Measurements from ENCODE around the gene CCNYL1. TPM values are rescaled to one million over a fixed set of nuclear protein-coding genes. Genes with fewer than 3 reads are reported as not detected.
"Not testable (repeated sequence)": the region's sequence is repeated elsewhere in the genome, so short reads cannot be mapped to it uniquely, and the experiment has no call there.

CCNYL1 gene
- total and polyA plus RNA-seq, 9 donors = 5.6 to 17.1 (median 10.6) TPM

DNA sequence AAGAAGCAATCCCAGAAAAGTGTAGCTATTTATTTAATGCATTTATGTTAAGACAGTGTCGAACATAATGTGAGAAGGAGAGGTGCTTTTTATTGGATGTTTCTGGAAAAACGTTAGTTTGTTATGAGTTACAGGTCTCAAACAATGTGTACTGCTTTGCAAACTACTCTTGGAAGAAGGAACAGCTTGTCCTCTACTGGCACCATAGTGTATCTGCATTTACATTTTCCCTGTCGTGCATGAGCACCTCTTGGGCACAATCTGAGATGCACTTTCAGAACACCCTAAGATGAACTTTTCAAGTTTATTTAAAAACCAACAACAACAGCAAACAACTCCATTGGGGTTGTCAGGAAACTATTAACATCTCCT, 22.8 kb downstream of the CCNYL1 start:
- Histone ChIP-seq H3K36me3 (ENCODE audit: control insufficient read depth, insufficient read depth, low read length) (peaks cover 3% of the 10 kb centered on the region), H3K27ac (ENCODE audit: low read length) (no peak overlapping the region), H3K27me3 (ENCODE audit: control insufficient read depth, insufficient read depth, low read length) (no peaks in the 10 kb centered on the region), H3K4me3 (ENCODE audit: low read length) (no peak overlapping the region), H3K9me3 (replicated peaks; ENCODE audit: control insufficient read depth, low read depth, low read length) (no peaks in the 10 kb centered on the region), H3K4me1 (ENCODE audit: control insufficient read depth, insufficient read depth, low read length) (no peaks in the 10 kb centered on the region)
- no CpG with 5 or more reads among the region's 3 CpGs for WGBS (ENCODE audit: insufficient coverage)
- DNase-seq = peak; percentile 28

DNA sequence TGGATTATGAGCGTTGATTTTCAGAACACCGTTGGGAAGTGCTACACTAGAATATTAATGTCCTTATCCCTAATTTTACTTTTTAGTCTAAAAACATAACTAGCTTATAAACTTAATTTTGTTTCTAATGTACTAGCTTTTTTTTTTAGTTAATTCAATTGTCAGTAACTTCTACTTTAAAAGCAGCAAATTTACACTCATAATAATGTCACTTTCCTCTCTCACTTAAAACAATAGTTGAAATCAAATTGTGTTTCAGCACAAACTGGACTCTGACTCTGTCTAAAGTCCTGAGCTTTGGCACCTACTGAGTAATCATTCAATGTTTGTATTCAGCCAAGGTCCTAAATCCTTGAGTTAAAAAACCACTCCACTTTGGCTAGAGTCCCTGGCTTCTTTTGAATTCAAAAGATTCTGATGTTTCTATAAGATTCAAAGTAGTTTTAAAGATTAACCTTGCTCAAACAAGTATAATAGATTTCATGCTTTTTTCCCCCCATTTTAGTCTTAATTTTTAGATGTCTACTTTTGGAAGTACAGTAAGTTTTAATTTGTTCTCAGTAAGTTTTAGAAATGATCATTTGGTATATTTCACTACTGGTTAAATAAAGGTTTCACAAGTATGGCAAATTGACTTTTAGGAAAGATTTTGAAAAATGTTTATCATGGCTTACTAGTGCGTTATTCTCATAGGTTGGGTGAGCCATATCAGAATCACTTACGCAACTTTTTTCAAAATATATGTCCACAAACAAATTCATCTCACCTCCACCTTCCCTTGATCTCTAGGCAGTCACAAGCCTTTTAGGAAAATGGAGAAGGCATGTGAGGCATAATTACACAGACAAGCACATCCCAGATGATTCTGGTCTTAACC, 23.4 kb downstream of the CCNYL1 start:
- H3K4me1 ChIP-seq (ENCODE audit: control insufficient read depth, insufficient read depth, low read length) = no peaks in the 10 kb centered on the region
- no peaks in the 10 kb centered on the region for H3K9me3 ChIP-seq (replicated peaks; ENCODE audit: control insufficient read depth, low read depth, low read length)
- H3K27ac ChIP-seq (ENCODE audit: low read length) = no peak overlapping the region
- H3K36me3 ChIP-seq (ENCODE audit: control insufficient read depth, insufficient read depth, low read length) = peaks cover 3% of the 10 kb centered on the region
- no CpG with 5 or more reads among the region's 4 CpGs for WGBS (ENCODE audit: insufficient coverage)
- H3K27me3 ChIP-seq (ENCODE audit: control insufficient read depth, insufficient read depth, low read length) = no peaks in the 10 kb centered on the region
- no peak for DNase-seq
- no peak overlapping the region for H3K4me3 ChIP-seq (ENCODE audit: low read length)

DNA sequence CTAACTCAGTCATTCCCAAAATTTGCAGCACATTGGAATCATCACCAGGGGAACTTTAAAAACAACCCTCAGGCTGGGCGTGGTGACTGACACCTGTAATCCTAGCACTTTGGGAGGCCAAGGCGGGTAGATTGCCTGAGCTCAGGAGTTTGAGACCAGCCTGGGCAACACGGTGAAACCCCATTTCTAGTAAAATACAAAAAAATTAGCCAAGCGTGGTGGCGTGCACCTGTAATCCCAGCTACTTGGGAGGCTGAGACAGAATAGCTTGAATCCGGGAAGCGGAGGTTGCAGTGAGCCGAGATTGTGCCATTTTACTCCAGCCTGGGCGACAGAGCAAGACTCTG, 24.0 kb downstream of the CCNYL1 start:
- H3K27me3 ChIP-seq (ENCODE audit: control insufficient read depth, insufficient read depth, low read length); H3K27ac ChIP-seq (ENCODE audit: low read length); H3K4me3 ChIP-seq (ENCODE audit: low read length); DNase-seq; H3K36me3 ChIP-seq (ENCODE audit: control insufficient read depth, insufficient read depth, low read length); H3K9me3 ChIP-seq (replicated peaks; ENCODE audit: control insufficient read depth, low read depth, low read length); H3K4me1 ChIP-seq (ENCODE audit: control insufficient read depth, insufficient read depth, low read length): not testable (repeated sequence)
- WGBS (ENCODE audit: insufficient coverage) = 90% methylated on average over 7 of the region's 9 CpGs

DNA sequence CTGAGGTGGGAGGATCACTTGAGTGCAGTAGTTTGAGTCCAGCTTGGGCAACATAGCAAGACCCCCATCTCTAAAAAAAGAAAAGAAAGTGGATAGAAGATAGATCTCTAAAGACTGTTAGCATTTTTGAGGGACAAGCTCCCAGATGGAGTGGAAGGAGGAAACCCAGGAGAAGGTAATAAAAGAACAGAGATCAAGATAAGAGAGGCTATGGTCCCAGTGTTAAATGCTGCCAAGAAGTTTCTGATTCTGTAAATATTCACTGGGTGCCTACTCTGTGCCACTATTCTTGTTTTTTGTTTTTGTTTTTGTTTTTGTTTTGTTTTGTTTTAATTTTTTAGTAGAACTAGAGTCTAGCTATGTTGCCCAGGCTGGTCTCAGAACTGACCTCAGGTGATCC, 32.1 kb downstream of the CCNYL1 start:
- Histone ChIP-seq H3K27me3 (ENCODE audit: control insufficient read depth, insufficient read depth, low read length) (no peaks in the 10 kb centered on the region), H3K4me1 (ENCODE audit: control insufficient read depth, insufficient read depth, low read length) (no peaks in the 10 kb centered on the region), H3K27ac (ENCODE audit: low read length) (no peak overlapping the region), H3K4me3 (ENCODE audit: low read length) (no peak overlapping the region), H3K9me3 (replicated peaks; ENCODE audit: control insufficient read depth, low read depth, low read length) (no peaks in the 10 kb centered on the region), H3K36me3 (ENCODE audit: control insufficient read depth, insufficient read depth, low read length) (peaks cover 9% of the 10 kb centered on the region)
- DNase-seq = no peak

DNA sequence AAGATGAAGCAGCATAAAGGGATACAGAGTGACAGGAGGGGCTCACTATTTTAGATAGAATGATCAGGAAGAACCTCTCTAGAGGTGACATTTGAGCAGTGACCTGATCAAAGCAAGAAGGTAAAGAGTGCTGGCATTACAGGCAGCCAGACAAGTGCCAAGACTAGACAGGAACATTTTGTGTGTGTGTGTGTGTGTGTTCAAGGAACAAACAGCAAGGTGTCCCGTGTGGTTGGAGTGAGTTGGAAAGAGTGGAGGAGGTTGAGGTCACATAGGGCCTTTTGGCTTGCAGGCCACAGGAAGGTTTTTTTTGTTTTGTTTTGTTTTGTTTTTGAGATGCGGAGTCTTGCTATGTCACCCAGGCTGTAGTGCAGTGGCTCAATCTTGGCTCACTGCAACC, 32.6 kb downstream of the CCNYL1 start:
- DNase-seq = no peak
- no peak overlapping the region for H3K27ac ChIP-seq (ENCODE audit: low read length)
- WGBS (ENCODE audit: insufficient coverage) = no CpG with 5 or more reads among the region's 2 CpGs
- no peaks in the 10 kb centered on the region for H3K9me3 ChIP-seq (replicated peaks; ENCODE audit: control insufficient read depth, low read depth, low read length)
- H3K4me1 ChIP-seq (ENCODE audit: control insufficient read depth, insufficient read depth, low read length) = no peaks in the 10 kb centered on the region
- H3K36me3 ChIP-seq (ENCODE audit: control insufficient read depth, insufficient read depth, low read length) = peaks cover 9% of the 10 kb centered on the region
- H3K27me3 ChIP-seq (ENCODE audit: control insufficient read depth, insufficient read depth, low read length) = no peaks in the 10 kb centered on the region
- H3K4me3 ChIP-seq (ENCODE audit: low read length) = no peak overlapping the region

GRCh38 chr2:207744451-207744850, 33.0 kb downstream of the CCNYL1 start:
- H3K4me1 ChIP-seq (ENCODE audit: control insufficient read depth, insufficient read depth, low read length) = no peaks in the 10 kb centered on the region
- H3K9me3 ChIP-seq (replicated peaks; ENCODE audit: control insufficient read depth, low read depth, low read length) = no peaks in the 10 kb centered on the region
- 83% methylated on average over 7 of the region's 11 CpGs for WGBS (ENCODE audit: insufficient coverage)
- H3K27me3 ChIP-seq (ENCODE audit: control insufficient read depth, insufficient read depth, low read length) = no peaks in the 10 kb centered on the region
- peaks cover 9% of the 10 kb centered on the region for H3K36me3 ChIP-seq (ENCODE audit: control insufficient read depth, insufficient read depth, low read length)
- no peak for DNase-seq
- no peak overlapping the region for H3K27ac ChIP-seq (ENCODE audit: low read length)
- H3K4me3 ChIP-seq (ENCODE audit: low read length) = no peak overlapping the region

DNA sequence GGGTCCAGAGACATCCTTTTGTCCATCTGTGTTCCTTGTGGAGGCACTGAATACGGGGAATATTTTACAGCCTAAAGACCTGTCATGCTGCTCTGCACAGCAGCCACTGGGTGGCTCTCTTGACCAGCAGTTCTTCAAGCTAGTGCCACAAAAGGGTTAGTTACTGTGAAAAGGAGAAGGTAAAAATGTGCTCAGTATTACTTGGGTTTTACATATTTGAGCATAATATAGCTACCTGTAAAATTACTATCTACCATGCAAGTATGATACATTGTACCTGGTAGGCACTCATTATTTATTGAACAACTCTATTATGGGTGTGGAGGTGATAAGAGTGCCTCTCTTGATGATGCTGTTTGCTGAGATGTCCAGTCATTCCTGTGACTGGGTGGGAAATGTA, 34.7 kb downstream of the CCNYL1 start:
- DNase-seq = peak; percentile 77
- Histone ChIP-seq H3K9me3 (replicated peaks; ENCODE audit: control insufficient read depth, low read depth, low read length) (no peaks in the 10 kb centered on the region), H3K27ac (ENCODE audit: low read length) (no peak overlapping the region), H3K36me3 (ENCODE audit: control insufficient read depth, insufficient read depth, low read length) (peaks cover 18% of the 10 kb centered on the region), H3K4me1 (ENCODE audit: control insufficient read depth, insufficient read depth, low read length) (no peaks in the 10 kb centered on the region), H3K4me3 (ENCODE audit: low read length) (no peak overlapping the region), H3K27me3 (ENCODE audit: control insufficient read depth, insufficient read depth, low read length) (no peaks in the 10 kb centered on the region)
- WGBS (ENCODE audit: insufficient coverage) = no CpG with 5 or more reads among the region's 1 CpG

- no peaks in the 10 kb centered on the region for H3K4me1 ChIP-seq (ENCODE audit: control insufficient read depth, insufficient read depth, low read length)
- H3K27ac ChIP-seq (ENCODE audit: low read length) = no peak overlapping the region
- no peaks in the 10 kb centered on the region for H3K9me3 ChIP-seq (replicated peaks; ENCODE audit: control insufficient read depth, low read depth, low read length)
- no peaks in the 10 kb centered on the region for H3K27me3 ChIP-seq (ENCODE audit: control insufficient read depth, insufficient read depth, low read length)
- no peak for DNase-seq
- 89% methylated on average over 12 of the region's 15 CpGs for WGBS (ENCODE audit: insufficient coverage)
- peaks cover 12% of the 10 kb centered on the region for H3K36me3 ChIP-seq (ENCODE audit: control insufficient read depth, insufficient read depth, low read length)
- no peak overlapping the region for H3K4me3 ChIP-seq (ENCODE audit: low read length)
Measured at GRCh38 chr2:207747653-207748560, 36.5 kb downstream of the CCNYL1 start.

DNA sequence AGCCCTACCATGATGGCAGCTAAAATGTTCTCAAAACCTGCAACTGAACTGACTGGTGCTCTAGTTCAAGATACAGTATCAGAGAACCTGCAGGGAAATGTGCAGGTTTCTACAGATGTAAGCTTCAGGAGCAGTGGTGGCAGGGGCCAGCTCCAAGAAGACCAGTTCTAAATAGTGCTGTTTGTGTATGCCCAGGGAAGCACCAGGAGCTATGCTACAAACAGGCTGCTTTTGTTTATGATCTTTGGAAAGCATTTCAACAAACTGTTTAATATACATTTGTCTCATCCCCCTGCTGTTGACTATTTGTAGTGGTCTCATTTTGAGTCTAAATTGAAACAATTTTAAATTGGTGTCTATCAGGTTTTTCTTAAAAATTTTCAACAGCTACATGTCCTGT, 37.6 kb downstream of the CCNYL1 start:
- H3K36me3 ChIP-seq (ENCODE audit: control insufficient read depth, insufficient read depth, low read length) = peaks cover 8% of the 10 kb centered on the region
- no peaks in the 10 kb centered on the region for H3K27me3 ChIP-seq (ENCODE audit: control insufficient read depth, insufficient read depth, low read length)
- DNase-seq = no peak
- H3K27ac ChIP-seq (ENCODE audit: low read length) = no peak overlapping the region
- no peak overlapping the region for H3K4me3 ChIP-seq (ENCODE audit: low read length)
- H3K9me3 ChIP-seq (replicated peaks; ENCODE audit: control insufficient read depth, low read depth, low read length) = no peaks in the 10 kb centered on the region
- no peaks in the 10 kb centered on the region for H3K4me1 ChIP-seq (ENCODE audit: control insufficient read depth, insufficient read depth, low read length)

- peaks cover 12% of the 10 kb centered on the region for H3K36me3 ChIP-seq (ENCODE audit: control insufficient read depth, insufficient read depth, low read length)
- no peaks in the 10 kb centered on the region for H3K9me3 ChIP-seq (replicated peaks; ENCODE audit: control insufficient read depth, low read depth, low read length)
- no peak for DNase-seq
- WGBS (ENCODE audit: insufficient coverage) = 17% methylated on average over 1 of the region's 2 CpGs
- H3K27me3 ChIP-seq (ENCODE audit: control insufficient read depth, insufficient read depth, low read length) = no peaks in the 10 kb centered on the region
- no peak overlapping the region for H3K4me3 ChIP-seq (ENCODE audit: low read length)
- no peak overlapping the region for H3K27ac ChIP-seq (ENCODE audit: low read length)
- no peaks in the 10 kb centered on the region for H3K4me1 ChIP-seq (ENCODE audit: control insufficient read depth, insufficient read depth, low read length)
Measured at GRCh38 chr2:207749873-207750272, 38.4 kb downstream of the CCNYL1 start.

Data from muscle of leg (tissue), 11 donors.